PC-9 (cell line): ENCODE measurements around the gene VPS13D. TPM values are rescaled to one million over a fixed set of nuclear protein-coding genes. Genes with fewer than 3 reads are reported as not detected.

Experiments used
- BruUV-seq: library from RNA; stranded (reverse); fragments of 400-500 nt; replicated peaks from 2 replicates; lab custom pipeline; 2021; lab: Mats Ljungman, UMichigan
- CTCF ChIA-PET: fragments of 300-600 bp; sonication (Branson Sonifier 250); formaldehyde crosslinking; loops from one replicate; lab custom pipeline; 2022; ENCODE audit warnings: antibody characterized with exemption; lab: Charles Lee
- POLR2A ChIA-PET: fragments of 300-600 bp; sonication (Branson Sonifier 250); formaldehyde crosslinking; loops from one replicate; lab custom pipeline; 2022; ENCODE audit warnings: antibody characterized with exemption; ENCODE audit not compliant: unreplicated experiment; lab: Charles Lee
- DNase-seq, 2 experiments: peaks; one replicate each; pipeline versions ENCODE4 v3.0.0 to v3.0.0-alpha.2; 2015 to 2022; ENCODE audit warnings: mixed read lengths in 1 of 2
- H2AFZ ChIP-seq: fragments of 200-600 bp; sonication (generic); 2 replicates; pipeline ENCODE4 v1.8.1; 2017; ENCODE audit warnings: antibody characterized with exemption
- H3F3A ChIP-seq: fragments of 200-600 bp; sonication (generic); 2 replicates; pipeline ENCODE4 v1.8.1; 2017; ENCODE audit warnings: antibody characterized with exemption, mild to moderate bottlenecking, low read depth; ENCODE audit not compliant: insufficient read depth
- H3K27ac ChIP-seq: fragments of 200-600 bp; sonication (generic); 2 replicates; pipeline ENCODE4 v1.6.1; 2016; ENCODE audit warnings: mixed run types
- H3K27me3 ChIP-seq: fragments of 200-600 bp; sonication (generic); 2 replicates; pipeline ENCODE4 v1.6.1; 2016; ENCODE audit warnings: low read depth, mixed run types; ENCODE audit not compliant: insufficient read depth
- H3K36me3 ChIP-seq: fragments of 200-600 bp; sonication (generic); 2 replicates; pipeline ENCODE4 v1.6.1; 2016; ENCODE audit warnings: low read depth, mixed run types
- H3K4me1 ChIP-seq: fragments of 200-600 bp; sonication (generic); replicated peaks from 2 replicates; pipeline ENCODE4 v1.6.1; 2016; ENCODE audit warnings: mixed run types; ENCODE audit not compliant: insufficient read depth
- H3K4me2 ChIP-seq: fragments of 200-600 bp; sonication (generic); 2 replicates; pipeline ENCODE4 v1.6.1; 2017; ENCODE audit warnings: mixed run types
- H3K4me3 ChIP-seq: fragments of 200-600 bp; sonication (generic); 2 replicates; pipeline ENCODE4 v1.6.1; 2016; ENCODE audit warnings: mixed run types
- H3K79me2 ChIP-seq: fragments of 200-600 bp; sonication (generic); 2 replicates; pipeline ENCODE4 v1.6.1; 2017; ENCODE audit warnings: low read depth, mixed run types
- H3K9me2 ChIP-seq: fragments of 200-600 bp; sonication (generic); 2 replicates; pipeline ENCODE4 v1.8.1; 2017; ENCODE audit warnings: mild to moderate bottlenecking; ENCODE audit not compliant: insufficient read depth
- H3K9me3 ChIP-seq: fragments of 200-600 bp; sonication (generic); 2 replicates; pipeline ENCODE4 v1.8.1; 2016; ENCODE audit warnings: low read depth; ENCODE audit not compliant: insufficient read depth
- H4K20me1 ChIP-seq: fragments of 200-600 bp; sonication (generic); 2 replicates; pipeline ENCODE4 v1.8.1; 2017; ENCODE audit not compliant: insufficient read depth
- CTCF ChIP-seq: fragments of 200-600 bp; sonication (generic); conservative IDR thresholded peaks from 2 replicates; pipeline ENCODE4 v1.6.1; 2017; ENCODE audit warnings: mixed run types, antibody characterized with exemption, mild to moderate bottlenecking, moderate library complexity
- EZH2 ChIP-seq: fragments of 200-600 bp; sonication (generic); IDR thresholded peaks from 2 replicates; pipeline ENCODE4 v1.8.0; 2017; ENCODE audit warnings: antibody characterized with exemption, low read depth
- intact Hi-C: fragments of 100-400 bp; cut with micrococcal nuclease; formaldehyde crosslinking; loops from one replicate; pipeline ENCODE4 v1.10.0; 2022; ENCODE audit not compliant: unreplicated experiment
- total RNA-seq: library from RNA; stranded (reverse); gene quantifications from 2 replicates; pipeline ENCODE4 v1.2.3, GENCODE V29; 2021

Gene VPS13D
- total RNA-seq, 1 experiment from 2014 or later = 36.2 TPM

DNA sequence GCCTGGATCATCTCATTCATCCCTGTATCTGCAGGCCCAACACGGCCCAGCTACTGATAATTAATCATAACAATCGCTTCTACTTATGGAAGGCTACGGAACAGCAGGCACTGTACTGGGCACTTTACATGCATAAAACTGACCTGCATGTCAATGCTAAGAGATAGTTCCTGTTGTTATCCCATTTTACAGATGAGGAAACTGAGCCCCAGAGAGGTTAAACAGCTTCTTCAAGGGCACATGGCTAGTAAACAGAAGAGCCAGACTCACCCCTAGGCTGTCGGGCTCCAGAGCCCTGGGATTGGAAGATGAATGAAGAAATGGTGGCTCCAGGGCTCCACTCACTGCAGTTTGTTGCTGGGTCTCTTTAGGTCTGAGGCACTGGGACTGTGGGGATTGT, 27.3 kb upstream of the VPS13D start:
- DNase-seq = no peak
- Histone ChIP-seq H3K4me1 (no peaks in the 10 kb centered on the region), H3K27ac (no peak overlapping the region), H4K20me1 (no peaks in the 10 kb centered on the region), H3K9me3 (no peaks in the 10 kb centered on the region), H3K27me3 (no peaks in the 10 kb centered on the region), H3K4me3 (no peak overlapping the region), H3K9me2 (no peaks in the 10 kb centered on the region), H3K79me2 (no peaks in the 10 kb centered on the region), H3K4me2 (no peak overlapping the region), H3F3A (no peaks in the 10 kb centered on the region), H3K36me3 (no peaks in the 10 kb centered on the region), H2AFZ (no peak overlapping the region)
- intact Hi-C loops = loop anchor here (10.0 kb wide), 1 partner anchor 368 kb away; no protein-coding TSS in a partner anchor
- POLR2A ChIA-PET = no interaction called here
- TF ChIP-seq CTCF (no peak), EZH2 (no peak)
- no TSS peak for BruUV-seq
- CTCF ChIA-PET = no interaction called here

DNA sequence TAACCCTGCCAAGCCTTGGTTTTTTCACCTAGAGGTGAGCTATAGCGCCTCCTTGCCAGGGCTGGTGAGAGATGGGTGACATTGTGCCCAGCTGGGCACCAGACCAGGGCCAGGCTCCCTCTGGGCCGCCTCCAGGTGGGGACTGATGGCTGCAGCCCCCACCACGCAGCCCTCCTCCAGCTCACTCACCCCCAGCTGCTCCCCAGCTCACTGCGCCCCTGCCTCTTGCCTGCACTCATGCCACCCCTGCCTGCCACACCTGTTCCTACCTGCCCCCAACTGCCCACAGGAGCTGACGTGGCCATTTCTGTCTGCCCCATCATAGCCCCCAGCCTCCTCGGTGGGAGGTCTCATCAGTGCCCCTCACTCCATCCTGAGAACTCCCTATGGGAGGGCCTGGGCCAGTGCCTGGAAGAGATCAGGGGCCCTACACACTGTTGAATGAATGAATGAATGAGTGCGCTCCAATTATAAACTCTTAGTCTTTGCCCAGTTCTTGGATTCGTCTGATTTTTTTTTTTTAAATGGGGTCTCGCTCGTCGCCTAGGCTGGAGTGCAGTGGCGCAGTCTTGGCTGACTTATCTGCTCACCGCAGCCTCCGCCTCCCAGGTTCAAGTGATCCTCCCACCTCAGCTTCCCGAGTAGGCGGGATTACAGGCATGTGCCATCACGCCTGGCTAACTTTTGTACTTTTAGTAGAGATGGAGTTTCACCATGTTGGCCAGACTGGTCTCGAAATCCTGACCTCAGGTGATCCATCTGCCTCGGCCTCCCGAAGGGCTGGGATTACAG, 26.4 kb upstream of the VPS13D start:
- no peaks in the 10 kb centered on the region for H3K9me2 ChIP-seq
- H3K4me1 ChIP-seq = no peaks in the 10 kb centered on the region
- H3K36me3 ChIP-seq = no peaks in the 10 kb centered on the region
- no peak overlapping the region for H2AFZ ChIP-seq
- ChIA-PET POLR2A (no interaction called here), CTCF (no interaction called here)
- H3K4me3 ChIP-seq = no peak overlapping the region
- H3F3A ChIP-seq = no peaks in the 10 kb centered on the region
- no peak overlapping the region for H3K4me2 ChIP-seq
- H4K20me1 ChIP-seq = no peaks in the 10 kb centered on the region
- no TSS peak for BruUV-seq
- H3K27me3 ChIP-seq = no peaks in the 10 kb centered on the region
- DNase-seq = no peak
- intact Hi-C loops = loop anchor here (10.0 kb wide), 1 partner anchor 369 kb away; no protein-coding TSS in a partner anchor
- no peak for TF ChIP-seq CTCF
- TF ChIP-seq EZH2 = no peak
- H3K27ac ChIP-seq = no peak overlapping the region
- no peaks in the 10 kb centered on the region for H3K9me3 ChIP-seq
- H3K79me2 ChIP-seq = no peaks in the 10 kb centered on the region

DNA sequence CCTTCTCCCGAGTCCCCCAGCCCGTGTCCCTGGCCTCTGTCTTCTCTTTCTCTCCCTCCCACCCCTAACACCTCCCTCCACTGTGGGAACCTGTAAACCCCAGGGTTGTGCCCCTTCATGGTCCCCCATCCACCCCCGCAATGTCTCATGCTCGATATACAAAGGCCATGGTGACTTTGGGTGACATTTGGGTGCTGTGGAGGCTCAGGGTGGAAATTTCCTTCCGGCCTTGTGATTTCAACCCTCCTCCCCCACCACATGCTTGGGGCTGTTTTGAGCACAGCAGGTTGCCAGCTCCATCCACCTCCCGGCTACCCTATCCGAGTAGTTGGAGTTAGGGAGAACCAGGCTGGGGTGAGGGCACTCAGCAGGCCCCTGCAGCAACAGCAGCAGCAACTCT, 25.7 kb upstream of the VPS13D start:
- H3K27me3 ChIP-seq = no peaks in the 10 kb centered on the region
- H2AFZ ChIP-seq = no peak overlapping the region
- H3K9me3 ChIP-seq = no peaks in the 10 kb centered on the region
- ChIA-PET POLR2A (no interaction called here), CTCF (no interaction called here)
- DNase-seq = no peak
- no peak overlapping the region for H3K4me2 ChIP-seq
- H4K20me1 ChIP-seq = no peaks in the 10 kb centered on the region
- intact Hi-C loops = loop anchor here (10.0 kb wide), 1 partner anchor 369 kb away; no protein-coding TSS in a partner anchor
- TF ChIP-seq EZH2 (no peak), CTCF (no peak)
- H3K9me2 ChIP-seq = no peaks in the 10 kb centered on the region
- no peak overlapping the region for H3K4me3 ChIP-seq
- no TSS peak for BruUV-seq
- H3K36me3 ChIP-seq = no peaks in the 10 kb centered on the region
- H3K79me2 ChIP-seq = no peaks in the 10 kb centered on the region
- no peak overlapping the region for H3K27ac ChIP-seq
- H3K4me1 ChIP-seq = no peaks in the 10 kb centered on the region
- no peaks in the 10 kb centered on the region for H3F3A ChIP-seq
